HG03108 (cell line): ENCODE results near the gene GAGE12E.
"Not testable (repeated sequence)": the region's sequence is repeated elsewhere in the genome, so short reads cannot be mapped to it uniquely, and the experiment has no call there.

Experiments used
- ATAC-seq: cut with Tn5 transposase; IDR thresholded peaks from one replicate; pipeline ENCODE4 v1.9.1; 2021; ENCODE audit warnings: moderate library complexity; ENCODE audit not compliant: unreplicated experiment

Gene GAGE12E

GRCh38 chrX:49550989-49551388 lies at the start of gene GAGE12E:
Gene GAGE12E (plus strand): TSS chrX:49551289. CDS start chrX:49552444, 1,155 bp downstream.
- not testable (repeated sequence) for ATAC-seq

DNA sequence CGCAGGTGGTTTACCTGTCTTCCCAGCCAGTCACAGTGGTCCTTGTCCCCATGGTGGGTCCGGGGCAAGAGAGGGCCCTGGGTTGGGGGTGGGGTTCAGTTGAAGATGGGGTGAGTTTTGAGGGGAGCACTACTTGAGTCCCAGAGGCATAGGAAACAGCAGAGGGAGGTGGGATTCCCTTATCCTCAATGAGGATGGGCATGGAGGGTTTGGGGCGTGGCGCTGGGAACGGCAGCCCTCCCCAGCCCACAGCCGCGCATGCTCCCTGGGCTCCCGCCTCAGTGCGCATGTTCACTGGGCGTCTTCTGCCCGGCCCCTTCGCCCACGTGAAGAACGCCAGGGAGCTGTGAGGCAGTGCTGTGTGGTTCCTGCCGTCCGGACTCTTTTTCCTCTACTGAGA lies 19.2 kb upstream of the GAGE12E start, which contains the start of gene GAGE12C:
Gene GAGE12C, plus strand, starts transcription at position 301 of the 400 bp plus-strand sequence. CDS start 1,155 bp downstream, outside the sequence.
- not testable (repeated sequence) for ATAC-seq

DNA sequence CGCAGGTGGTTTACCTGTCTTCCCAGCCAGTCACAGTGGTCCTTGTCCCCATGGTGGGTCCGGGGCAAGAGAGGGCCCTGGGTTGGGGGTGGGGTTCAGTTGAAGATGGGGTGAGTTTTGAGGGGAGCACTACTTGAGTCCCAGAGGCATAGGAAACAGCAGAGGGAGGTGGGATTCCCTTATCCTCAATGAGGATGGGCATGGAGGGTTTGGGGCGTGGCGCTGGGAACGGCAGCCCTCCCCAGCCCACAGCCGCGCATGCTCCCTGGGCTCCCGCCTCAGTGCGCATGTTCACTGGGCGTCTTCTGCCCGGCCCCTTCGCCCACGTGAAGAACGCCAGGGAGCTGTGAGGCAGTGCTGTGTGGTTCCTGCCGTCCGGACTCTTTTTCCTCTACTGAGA lies 9.7 kb upstream of the GAGE12E start, which contains the start of gene GAGE12D:
Gene GAGE12D, plus strand, starts transcription at position 301 of the 400 bp plus-strand sequence. CDS start 1,155 bp downstream, outside the sequence.
- not testable (repeated sequence) for ATAC-seq

DNA sequence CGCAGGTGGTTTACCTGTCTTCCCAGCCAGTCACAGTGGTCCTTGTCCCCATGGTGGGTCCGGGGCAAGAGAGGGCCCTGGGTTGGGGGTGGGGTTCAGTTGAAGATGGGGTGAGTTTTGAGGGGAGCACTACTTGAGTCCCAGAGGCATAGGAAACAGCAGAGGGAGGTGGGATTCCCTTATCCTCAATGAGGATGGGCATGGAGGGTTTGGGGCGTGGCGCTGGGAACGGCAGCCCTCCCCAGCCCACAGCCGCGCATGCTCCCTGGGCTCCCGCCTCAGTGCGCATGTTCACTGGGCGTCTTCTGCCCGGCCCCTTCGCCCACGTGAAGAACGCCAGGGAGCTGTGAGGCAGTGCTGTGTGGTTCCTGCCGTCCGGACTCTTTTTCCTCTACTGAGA lies 9.5 kb downstream of the GAGE12E start, which contains the start of gene GAGE12F:
Gene GAGE12F, plus strand, starts transcription at position 301 of the 400 bp plus-strand sequence. CDS start 1,155 bp downstream, outside the sequence.
- ATAC-seq = not testable (repeated sequence)

DNA sequence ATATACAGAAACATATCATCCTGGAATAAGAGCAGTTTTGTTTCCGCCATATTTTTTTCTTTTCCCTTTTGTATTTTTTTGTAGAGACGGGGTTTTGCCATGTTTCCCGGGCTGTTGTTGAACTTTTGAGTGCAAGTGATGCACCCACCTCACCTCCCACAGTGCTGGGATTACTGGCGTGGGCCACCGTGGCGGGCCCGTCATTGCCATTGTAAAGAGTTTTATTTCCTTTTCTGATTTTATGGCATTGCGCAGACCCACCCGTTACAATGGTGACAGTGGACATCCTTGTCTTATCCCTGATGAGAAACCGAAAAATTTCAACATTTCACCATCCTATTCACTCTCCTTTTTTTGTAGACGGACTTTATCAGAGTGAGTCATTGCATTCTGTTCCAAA lies 17.6 kb downstream of the GAGE12E start:
- not testable (repeated sequence) for ATAC-seq

- not testable (repeated sequence) for ATAC-seq
Observed at GRCh38 chrX:49569152-49569551, 18.1 kb downstream of the GAGE12E start.

GRCh38 chrX:49570100-49570499 lies 19.0 kb downstream of the GAGE12E start, which contains the start of gene GAGE12G:
Gene GAGE12G (plus strand): TSS chrX:49570400. CDS start chrX:49571555, 1,155 bp downstream.
- ATAC-seq = not testable (repeated sequence)

DNA sequence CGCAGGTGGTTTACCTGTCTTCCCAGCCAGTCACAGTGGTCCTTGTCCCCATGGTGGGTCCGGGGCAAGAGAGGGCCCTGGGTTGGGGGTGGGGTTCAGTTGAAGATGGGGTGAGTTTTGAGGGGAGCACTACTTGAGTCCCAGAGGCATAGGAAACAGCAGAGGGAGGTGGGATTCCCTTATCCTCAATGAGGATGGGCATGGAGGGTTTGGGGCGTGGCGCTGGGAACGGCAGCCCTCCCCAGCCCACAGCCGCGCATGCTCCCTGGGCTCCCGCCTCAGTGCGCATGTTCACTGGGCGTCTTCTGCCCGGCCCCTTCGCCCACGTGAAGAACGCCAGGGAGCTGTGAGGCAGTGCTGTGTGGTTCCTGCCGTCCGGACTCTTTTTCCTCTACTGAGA lies 28.6 kb downstream of the GAGE12E start, which contains the start of gene GAGE12H:
Gene GAGE12H, plus strand, starts transcription at position 301 of the 400 bp plus-strand sequence. CDS start 1,155 bp downstream, outside the sequence.
- ATAC-seq = not testable (repeated sequence)

- not testable (repeated sequence) for ATAC-seq
Observed at GRCh38 chrX:49589196-49589595, 38.1 kb downstream of the GAGE12E start, which contains the start of gene GAGE2A. Gene GAGE2A (plus strand): TSS chrX:49589496. CDS start chrX:49590651, 1,155 bp downstream.

- ATAC-seq = not testable (repeated sequence)
Observed at GRCh38 chrX:49589769-49590478, 38.8 kb downstream of the GAGE12E start.

DNA sequence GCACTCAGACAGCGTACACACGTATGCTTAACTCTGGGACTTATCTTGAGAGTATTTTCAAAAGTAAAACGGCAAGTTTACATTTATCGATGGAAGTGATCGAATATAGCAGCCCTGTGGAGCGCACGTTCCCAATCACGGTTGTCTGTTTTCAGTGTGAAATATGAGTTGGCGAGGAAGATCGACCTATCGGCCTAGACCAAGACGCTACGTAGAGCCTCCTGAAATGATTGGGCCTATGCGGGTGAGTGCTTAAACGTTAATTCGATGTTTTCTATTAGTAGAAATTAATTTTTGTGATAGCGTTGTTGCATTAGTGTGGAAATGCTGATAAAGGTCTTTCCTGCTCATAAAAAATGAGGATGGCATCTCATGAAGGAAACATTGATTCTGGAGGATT lies 39.4 kb downstream of the GAGE12E start:
- ATAC-seq = not testable (repeated sequence)

- ATAC-seq = not testable (repeated sequence)
Observed at GRCh38 chrX:49598720-49599119, 47.6 kb downstream of the GAGE12E start, which contains the start of gene GAGE1. Gene GAGE1 (plus strand): TSS chrX:49599020. CDS start chrX:49600175, 1,155 bp downstream.
